GM13977 (cell line): ENCODE measurements around the gene PARS2.

Experiments
- DNase-seq: peaks from one replicate; pipeline ENCODE4 v3.0.0; 2012; ENCODE audit warnings: low spot score
- CTCF ChIP-seq: IDR thresholded peaks from 2 replicates; pipeline ENCODE4 v1.5.1; 2012; ENCODE audit warnings: mild to moderate bottlenecking, control low read depth; ENCODE audit not compliant: insufficient read depth; ENCODE audit errors: extremely low read depth, missing control alignments
- in situ Hi-C: fragments of 300-500 bp; cut with MboI; formaldehyde crosslinking; loops from one replicate; pipeline ENCODE4 v1.12.0; 2022; ENCODE audit warnings: low sequenced_read_pairs, low pct_unique_long_range_greater_than_20kb, mixed read lengths, inconsistent platforms; ENCODE audit not compliant: unreplicated experiment

The PARS2 gene

GRCh38 chr1:54764133-54764921, at the start of gene PARS2:
PARS2 (minus strand) TSS chr1:54764523; CDS start chr1:54759161, 5,362 bp downstream.
- no peak for TF ChIP-seq CTCF
- in situ Hi-C loops, result no loop called here
- peak; percentile 98 for DNase-seq

GRCh38 chr1:54814126-54814498, 49.8 kb upstream of the PARS2 start:
- no peak for TF ChIP-seq CTCF
- in situ Hi-C loops, result loop anchor here (10.0 kb wide), 1 partner anchor 149 kb away; no protein-coding TSS in a partner anchor
- no peak for DNase-seq

GRCh38 chr1:54813485-54814125, 49.3 kb upstream of the PARS2 start:
- no peak for TF ChIP-seq CTCF
- in situ Hi-C loops, result loop anchor here (10.0 kb wide), 1 partner anchor 149 kb away; no protein-coding TSS in a partner anchor

GRCh38 chr1:54812801-54813484, 48.6 kb upstream of the PARS2 start:
- no peak for TF ChIP-seq CTCF
- peak; percentile 48 for DNase-seq
- in situ Hi-C loops, result loop anchor here (10.0 kb wide), 1 partner anchor 148 kb away; no protein-coding TSS in a partner anchor

More at GRCh38 chr1:54813485-54814125, 49.3 kb upstream of the PARS2 start:
- no peak for DNase-seq

GRCh38 chr1:54811739-54812655, 47.7 kb upstream of the PARS2 start:
- DNase-seq, result no peak
- TF ChIP-seq CTCF, result no peak
- in situ Hi-C loops, result loop anchor here (10.0 kb wide), 1 partner anchor 147 kb away; no protein-coding TSS in a partner anchor
